IPS DF 19.7 (cell line): ENCODE measurements around the gene MEF2D.

Experiments used
- DNase-seq: peaks from one replicate; pipeline ENCODE4 v3.0.0-alpha.2; 2013; ENCODE audit warnings: low read depth, low spot score

The MEF2D gene

GRCh38 chr1:156524481-156524869, 23.9 kb upstream of the MEF2D start:
- DNase-seq = no peak

- DNase-seq = no peak
Observed at GRCh38 chr1:156523801-156524480, 23.4 kb upstream of the MEF2D start.

DNA sequence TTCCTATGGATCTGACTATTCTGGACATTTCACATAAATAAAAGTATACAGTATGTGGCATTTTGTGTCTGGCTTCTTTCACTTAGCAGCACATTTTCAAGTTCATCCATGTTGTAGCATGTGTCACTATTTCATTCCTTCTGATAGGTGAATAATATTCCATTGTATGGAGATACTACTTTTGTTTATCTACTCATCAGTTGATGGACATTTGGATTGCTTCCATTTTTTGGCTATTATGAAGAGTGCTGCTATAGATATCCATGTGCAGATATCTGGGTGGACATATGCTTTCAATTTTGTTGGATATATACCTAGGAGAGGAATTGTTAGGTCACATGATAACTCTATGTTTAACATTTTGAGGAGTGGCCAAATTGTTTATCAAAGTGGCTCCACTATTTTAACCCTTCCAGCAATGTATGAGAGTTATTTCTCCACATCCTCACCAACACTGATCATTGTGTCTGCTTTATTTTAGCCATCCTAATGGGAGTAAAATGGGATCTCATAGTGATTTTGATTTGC, 21.9 kb upstream of the MEF2D start:
- DNase-seq = no peak

- DNase-seq = no peak
Observed at GRCh38 chr1:156517748-156518147, 17.2 kb upstream of the MEF2D start.

GRCh38 chr1:156516821-156517220, 16.2 kb upstream of the MEF2D start:
- no peak for DNase-seq

DNA sequence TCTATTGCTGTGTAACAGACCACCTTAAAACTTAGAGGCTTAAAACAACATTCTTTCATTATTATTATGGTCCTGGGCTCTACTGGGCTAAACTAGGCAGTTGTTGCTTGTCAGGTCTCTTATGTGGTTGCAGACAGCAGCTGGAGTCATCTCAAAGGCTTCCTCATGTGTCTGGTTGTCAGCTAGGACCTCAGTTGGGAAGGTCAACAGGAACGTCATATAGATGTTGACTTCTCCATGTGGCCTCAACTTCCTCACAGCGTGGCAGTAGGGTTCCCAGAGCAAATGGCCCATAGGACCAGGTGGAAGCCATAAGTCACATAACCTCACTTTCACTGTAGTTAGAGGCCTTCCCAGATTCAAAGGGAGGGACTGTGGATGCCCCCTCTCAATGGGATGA, 15.4 kb upstream of the MEF2D start:
- no peak for DNase-seq

DNA sequence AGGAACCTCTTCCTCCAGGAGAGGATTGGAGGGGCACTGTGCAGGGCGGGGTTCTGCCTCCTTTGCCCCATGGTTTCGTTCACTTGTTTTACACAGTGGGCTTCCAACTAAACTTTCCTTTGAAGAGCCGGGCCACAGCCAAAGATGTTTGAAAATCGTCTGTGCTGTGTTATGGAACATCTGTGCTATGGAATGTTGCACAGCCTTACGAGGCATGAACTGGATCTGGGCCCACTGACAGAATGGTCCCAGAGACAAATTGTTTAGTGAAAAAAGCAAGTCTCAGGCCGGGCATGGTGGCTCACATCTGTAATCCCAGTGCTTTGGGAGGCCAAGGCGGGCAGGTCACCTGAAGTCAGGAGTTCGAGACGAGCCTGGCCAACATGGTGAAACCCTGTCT, 12.6 kb upstream of the MEF2D start:
- DNase-seq = no peak

DNA sequence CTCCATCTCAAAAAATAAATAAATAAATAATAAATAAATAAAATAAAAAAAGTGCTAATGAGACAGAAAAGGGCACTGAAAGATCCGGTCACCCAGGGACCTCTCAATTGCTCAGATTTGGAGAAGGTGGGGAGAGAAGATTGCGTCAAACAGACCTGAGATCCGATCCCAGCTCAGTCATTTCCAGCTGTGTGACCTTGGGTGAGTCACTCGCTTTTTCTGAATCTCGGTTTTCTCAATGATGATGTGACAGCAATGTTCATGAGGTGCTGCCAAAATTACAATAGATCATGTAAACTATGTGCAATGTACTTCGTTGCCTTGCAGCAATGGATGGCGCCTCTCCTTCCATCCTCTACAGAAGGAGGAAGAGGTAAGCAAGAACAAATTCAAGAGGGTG, 11.1 kb upstream of the MEF2D start:
- no peak for DNase-seq

- no peak for DNase-seq
Observed at GRCh38 chr1:156510709-156511108, 10.1 kb upstream of the MEF2D start.

DNA sequence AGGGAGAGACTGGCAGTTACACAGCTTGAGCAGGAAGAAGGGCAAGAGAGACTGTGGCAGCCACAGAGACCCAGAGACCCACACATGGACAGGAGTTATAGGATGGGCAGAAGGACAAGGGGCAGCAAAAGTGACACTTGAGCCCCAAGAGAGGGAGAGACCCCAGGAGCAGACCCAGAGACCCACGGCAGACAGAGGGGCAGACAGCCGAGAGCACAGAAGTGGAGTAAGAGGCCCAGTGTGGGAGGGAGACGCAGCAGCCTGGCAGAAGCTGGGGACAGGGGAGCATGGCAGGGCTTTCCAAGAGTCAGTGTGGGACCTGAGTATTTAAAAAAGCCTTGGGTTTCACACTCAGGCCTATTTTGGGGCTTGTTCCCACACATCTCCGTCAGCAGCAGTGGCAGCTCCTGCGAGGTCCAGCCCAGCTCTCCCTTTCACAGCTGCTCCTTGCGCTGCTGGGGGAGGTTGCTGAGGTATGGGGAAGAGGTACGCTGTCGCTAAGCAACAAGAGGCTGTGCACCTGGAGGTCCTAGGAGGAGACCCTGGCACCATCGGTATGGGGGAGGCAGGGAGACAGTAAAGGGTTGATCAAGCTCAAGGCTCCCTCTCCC, 9.0 kb upstream of the MEF2D start:
- no peak for DNase-seq

DNA sequence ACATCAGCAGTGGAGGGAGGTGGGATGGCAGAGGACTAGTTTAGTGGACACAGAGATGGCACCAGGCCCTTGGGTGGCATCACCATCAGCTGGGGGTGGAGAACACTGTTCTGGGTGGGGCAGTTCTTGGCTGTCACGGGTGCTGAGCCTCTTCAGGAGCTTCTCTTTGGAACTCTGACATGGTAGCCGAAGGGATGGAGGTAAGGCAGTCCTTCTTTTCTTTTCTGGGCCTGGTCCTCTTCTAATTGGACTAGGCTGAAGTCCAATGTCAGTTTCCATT, 8.3 kb upstream of the MEF2D start:
- no peak for DNase-seq

GRCh38 chr1:156508205-156508954, 7.8 kb upstream of the MEF2D start:
- DNase-seq = no peak

DNA sequence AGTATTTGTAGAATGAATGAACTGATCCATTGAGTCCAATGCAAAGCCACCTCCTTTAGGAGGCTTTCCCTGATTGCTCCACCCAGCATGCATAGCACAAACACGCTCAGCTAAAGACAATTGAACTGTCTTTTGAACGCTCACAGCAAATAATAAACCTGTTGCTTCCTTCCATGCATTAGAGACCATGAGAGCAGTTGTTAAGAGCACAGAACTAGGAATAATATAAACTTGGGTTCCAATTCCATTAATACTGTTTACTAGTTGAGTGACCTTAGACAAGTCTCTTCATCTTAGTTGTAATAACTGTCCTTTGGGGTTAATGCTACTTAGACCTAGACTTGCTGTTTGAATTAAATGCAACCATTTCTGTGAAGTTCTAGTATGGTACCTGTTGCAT, 5.9 kb upstream of the MEF2D start:
- no peak for DNase-seq

GRCh38 chr1:156505679-156506298, 5.2 kb upstream of the MEF2D start:
- no peak for DNase-seq

- peak; percentile 98 for DNase-seq
Observed at GRCh38 chr1:156504821-156505678, 4.5 kb upstream of the MEF2D start.

DNA sequence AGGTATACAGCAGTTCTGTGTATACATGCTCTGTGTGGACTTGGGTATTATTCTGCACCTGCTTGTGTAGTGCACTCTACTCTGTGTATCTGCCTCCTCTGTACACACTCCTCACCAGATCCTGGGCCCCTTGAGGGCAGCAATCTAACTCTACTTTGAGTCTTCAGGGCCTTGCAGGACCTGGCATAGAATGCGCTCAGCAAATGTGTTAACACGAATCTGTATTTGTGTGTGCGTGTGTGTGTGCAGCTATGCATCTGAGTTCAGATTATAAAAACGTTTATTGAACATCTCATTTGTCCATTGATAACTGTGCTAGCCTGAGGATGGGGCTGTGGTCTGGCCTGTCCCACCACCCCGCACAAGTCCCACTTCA, 3.9 kb upstream of the MEF2D start:
- DNase-seq = no peak

DNA sequence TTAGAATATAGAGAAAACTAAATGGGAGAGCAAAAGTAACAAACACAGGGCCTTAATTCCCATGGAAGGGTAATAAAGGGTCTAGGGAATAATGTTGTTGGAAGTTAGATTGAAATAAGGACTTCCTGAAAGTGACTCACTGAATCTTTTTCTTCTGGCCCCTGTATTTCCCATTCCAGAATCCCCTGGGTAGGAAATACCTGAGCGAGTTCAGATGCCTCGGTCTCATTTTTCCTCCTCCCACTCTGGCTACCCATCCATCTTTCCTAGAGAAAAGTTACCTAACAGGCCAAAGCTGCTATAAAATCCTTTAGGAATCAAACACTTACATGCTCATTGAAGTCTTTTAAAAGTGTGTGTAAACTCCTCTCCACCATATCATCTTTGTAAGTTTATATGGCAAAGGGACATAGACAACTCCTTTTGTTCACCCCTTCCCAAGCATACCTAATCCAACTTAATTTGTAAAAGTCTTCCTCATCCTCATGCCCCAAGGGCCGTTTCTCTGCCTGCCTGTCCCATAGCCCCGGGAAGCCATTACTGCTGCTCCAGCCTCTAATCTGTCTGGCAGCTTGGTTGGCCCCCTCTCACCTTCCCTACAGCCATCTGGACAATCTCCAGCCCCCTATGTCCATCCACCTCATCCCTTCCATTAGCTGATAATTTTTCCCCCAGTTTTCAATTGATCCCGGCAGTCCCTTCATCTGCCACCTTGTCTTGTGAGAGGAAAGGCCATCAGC, 3.3 kb upstream of the MEF2D start:
- no peak for DNase-seq

GRCh38 chr1:156502894-156503697, 2.5 kb upstream of the MEF2D start:
- peak; percentile 100 for DNase-seq

DNA sequence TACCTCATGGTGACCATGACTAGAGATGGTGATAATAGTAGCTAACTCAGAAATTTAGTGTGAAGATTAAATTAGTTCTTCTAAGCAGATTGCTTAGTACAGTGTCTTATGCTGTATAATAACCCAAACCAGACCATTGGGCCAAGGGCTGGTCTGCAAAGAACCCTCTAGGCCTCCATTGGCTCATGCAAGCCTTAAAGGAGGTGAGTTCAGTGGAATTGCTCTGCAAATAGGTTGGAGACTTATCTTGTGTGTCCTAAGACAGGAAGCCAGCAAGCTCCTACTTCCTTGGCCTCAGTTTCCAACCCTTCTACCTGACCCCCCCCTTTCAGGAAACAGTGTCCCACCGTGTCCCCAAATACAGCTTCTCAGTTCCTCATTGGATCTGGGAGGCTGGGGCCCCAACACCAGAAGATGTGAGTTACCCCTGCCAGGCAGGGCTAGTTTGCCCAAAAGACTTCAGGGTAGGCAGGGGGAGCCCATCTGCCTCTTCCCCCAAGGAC, 1.9 kb upstream of the MEF2D start:
- no peak for DNase-seq
